NOMO-1 treated with DMSO at 0.1 percent for 48 hours (cell line): Measurements from ENCODE around the gene CTNNBIP1.

Experiments used
- DNase-seq: peaks from one replicate; lab custom pipeline; 2025; ENCODE audit not compliant: unreplicated experiment; lab: John Stamatoyannopoulos, UW

Gene CTNNBIP1

GRCh38 chr1:9881838-9882249 lies 28.2 kb downstream of the CTNNBIP1 start:
- DNase-seq = no peak

GRCh38 chr1:9878404-9878803 lies 31.7 kb downstream of the CTNNBIP1 start:
- DNase-seq = no peak

GRCh38 chr1:9877962-9878361 lies 32.1 kb downstream of the CTNNBIP1 start:
- no peak for DNase-seq

- no peak for DNase-seq
These were observed 34.5 kb downstream of the CTNNBIP1 start for GRCh38 chr1:9875636-9876000.

GRCh38 chr1:9874959-9875635 lies 35.0 kb downstream of the CTNNBIP1 start:
- peak; percentile 41 for DNase-seq

GRCh38 chr1:9874412-9874811 lies 35.7 kb downstream of the CTNNBIP1 start:
- DNase-seq = no peak

GRCh38 chr1:9873992-9874391 lies 36.1 kb downstream of the CTNNBIP1 start:
- no peak for DNase-seq

GRCh38 chr1:9873385-9873784 lies 36.7 kb downstream of the CTNNBIP1 start:
- no peak for DNase-seq

- no peak for DNase-seq
These were observed 37.5 kb downstream of the CTNNBIP1 start for GRCh38 chr1:9872430-9873165.

- DNase-seq = no peak
These were observed 38.2 kb downstream of the CTNNBIP1 start for GRCh38 chr1:9871707-9872425.

GRCh38 chr1:9871021-9871420 lies 39.0 kb downstream of the CTNNBIP1 start:
- DNase-seq = no peak

GRCh38 chr1:9870572-9870971 lies 39.5 kb downstream of the CTNNBIP1 start:
- no peak for DNase-seq

GRCh38 chr1:9869831-9870251 lies 40.2 kb downstream of the CTNNBIP1 start:
- DNase-seq = no peak

- no peak for DNase-seq
These were observed 41.9 kb downstream of the CTNNBIP1 start for GRCh38 chr1:9868244-9868590.

GRCh38 chr1:9867408-9868243 lies 42.4 kb downstream of the CTNNBIP1 start:
- peak; percentile 56 for DNase-seq

- no peak for DNase-seq
These were observed 43.2 kb downstream of the CTNNBIP1 start for GRCh38 chr1:9866836-9867235.

- DNase-seq = no peak
These were observed 44.3 kb downstream of the CTNNBIP1 start for GRCh38 chr1:9865724-9866123.

GRCh38 chr1:9863371-9863770 lies 46.7 kb downstream of the CTNNBIP1 start:
- no peak for DNase-seq

- DNase-seq = no peak
These were observed 48.7 kb downstream of the CTNNBIP1 start for GRCh38 chr1:9861360-9861759.

- no peak for DNase-seq
These were observed 49.2 kb downstream of the CTNNBIP1 start for GRCh38 chr1:9860887-9861286.
